ENCODE measurements around the gene SLC37A2.

Gene SLC37A2

GRCh38 chr11:125072218-125072960, 9.3 kb downstream of the SLC37A2 start:
- no CpG with 5 or more reads among the region's 12 CpGs for WGBS, 2 donors (ENCODE audit: extremely low coverage in 2 of 2, insufficient read length in 2 of 2, insufficient replicate concordance in 1 of 2)
- H3K4me3 ChIP-seq (ENCODE audit: low read length in 2 of 2) = no peak overlapping the region
- H3K27ac ChIP-seq (replicated peaks; ENCODE audit: low read length) = no peak overlapping the region
- no peak overlapping the region for H2AFZ ChIP-seq (ENCODE audit: low read length)
- H3K9ac ChIP-seq (ENCODE audit: low read depth, low read length, poor library complexity) = no peak overlapping the region
- H3K27me3 ChIP-seq (ENCODE audit: control insufficient read depth in 3 of 3, insufficient read depth in 3 of 3, low read depth in 1 of 3, low read length in 3 of 3) = peaks cover 0 to 4% (median 2%) of the 10 kb centered on the region in 3 experiments
- no peak overlapping the region for H3K23ac ChIP-seq (ENCODE audit: low read depth, low read length, poor library complexity)
- H3K4me2 ChIP-seq (ENCODE audit: insufficient read depth, low read length, poor library complexity, severe bottlenecking) = no peak overlapping the region
- H3K4ac ChIP-seq (ENCODE audit: low read length) = no peak overlapping the region
- H4K8ac ChIP-seq (ENCODE audit: low read depth, low read length) = no peak overlapping the region
- H3K14ac ChIP-seq (ENCODE audit: low read length) = no peak overlapping the region
- H2AK5ac ChIP-seq (ENCODE audit: low read depth, low read length) = no peak overlapping the region
- peaks cover 4 to 12% of the 10 kb centered on the region in 2 donors for H3K4me1 ChIP-seq (ENCODE audit: control insufficient read depth in 2 of 2, insufficient read depth in 1 of 2, low read depth in 1 of 2, low read length in 2 of 2)
- H2BK15ac ChIP-seq (ENCODE audit: low read length) = no peak overlapping the region
- H3K36me3 ChIP-seq (replicated peaks in 1 of 2; ENCODE audit: control insufficient read depth in 2 of 2, insufficient read depth in 2 of 2, low read length in 2 of 2) = no peaks in the 10 kb centered on the region
- H3K9me3 ChIP-seq (replicated peaks in 1 of 2; ENCODE audit: control insufficient read depth in 2 of 2, insufficient read depth in 1 of 2, low read depth in 1 of 2, low read length in 2 of 2) = no peaks in the 10 kb centered on the region
- H2BK120ac ChIP-seq (ENCODE audit: low read depth, low read length) = no peak overlapping the region
- DNase-seq (ENCODE audit: low spot score) = no peak
- no peak overlapping the region for H2BK5ac ChIP-seq (ENCODE audit: low read length)
- no peak overlapping the region for H4K91ac ChIP-seq (ENCODE audit: low read depth, low read length, poor library complexity)
- H2BK12ac ChIP-seq (ENCODE audit: low read length) = no peak overlapping the region
- no peaks in the 10 kb centered on the region for H3K79me1 ChIP-seq (ENCODE audit: low read depth, low read length)
- H3K18ac ChIP-seq (ENCODE audit: low read length) = no peak overlapping the region

- Histone ChIP-seq H2BK12ac (ENCODE audit: low read length) (no peak overlapping the region), H3K23ac (ENCODE audit: low read depth, low read length, poor library complexity) (no peak overlapping the region), H2BK15ac (ENCODE audit: low read length) (no peak overlapping the region), H2BK5ac (ENCODE audit: low read length) (no peak overlapping the region), H4K8ac (ENCODE audit: low read depth, low read length) (no peak overlapping the region), H3K4me3 (ENCODE audit: low read length in 2 of 2) (no peak overlapping the region), H3K4me2 (ENCODE audit: insufficient read depth, low read length, poor library complexity, severe bottlenecking) (no peak overlapping the region), H3K79me1 (ENCODE audit: low read depth, low read length) (no peaks in the 10 kb centered on the region), H3K27ac (replicated peaks; ENCODE audit: low read length) (no peak overlapping the region), H3K14ac (ENCODE audit: low read length) (no peak overlapping the region), H3K27me3 (ENCODE audit: control insufficient read depth in 3 of 3, insufficient read depth in 3 of 3, low read depth in 1 of 3, low read length in 3 of 3) (peaks cover 0 to 4% (median 2%) of the 10 kb centered on the region in 3 experiments), H2AFZ (ENCODE audit: low read length) (no peak overlapping the region), H2AK5ac (ENCODE audit: low read depth, low read length) (no peak overlapping the region), H3K36me3 (replicated peaks in 1 of 2; ENCODE audit: control insufficient read depth in 2 of 2, insufficient read depth in 2 of 2, low read length in 2 of 2) (no peaks in the 10 kb centered on the region), H3K9ac (ENCODE audit: low read depth, low read length, poor library complexity) (no peak overlapping the region), H2BK120ac (ENCODE audit: low read depth, low read length) (no peak overlapping the region), H3K18ac (ENCODE audit: low read length) (no peak overlapping the region), H3K4me1 (ENCODE audit: control insufficient read depth in 2 of 2, insufficient read depth in 1 of 2, low read depth in 1 of 2, low read length in 2 of 2) (peaks cover 4 to 12% of the 10 kb centered on the region in 2 donors), H3K4ac (ENCODE audit: low read length) (no peak overlapping the region), H3K9me3 (replicated peaks in 1 of 2; ENCODE audit: control insufficient read depth in 2 of 2, insufficient read depth in 1 of 2, low read depth in 1 of 2, low read length in 2 of 2) (no peaks in the 10 kb centered on the region), H4K91ac (ENCODE audit: low read depth, low read length, poor library complexity) (no peak overlapping the region)
- WGBS, 2 donors (ENCODE audit: extremely low coverage in 2 of 2, insufficient read length in 2 of 2, insufficient replicate concordance in 1 of 2) = no CpG with 5 or more reads among the region's 12 CpGs
- DNase-seq (ENCODE audit: low spot score) = no peak
Observed at GRCh38 chr11:125072961-125073590, 10.0 kb downstream of the SLC37A2 start.

DNA sequence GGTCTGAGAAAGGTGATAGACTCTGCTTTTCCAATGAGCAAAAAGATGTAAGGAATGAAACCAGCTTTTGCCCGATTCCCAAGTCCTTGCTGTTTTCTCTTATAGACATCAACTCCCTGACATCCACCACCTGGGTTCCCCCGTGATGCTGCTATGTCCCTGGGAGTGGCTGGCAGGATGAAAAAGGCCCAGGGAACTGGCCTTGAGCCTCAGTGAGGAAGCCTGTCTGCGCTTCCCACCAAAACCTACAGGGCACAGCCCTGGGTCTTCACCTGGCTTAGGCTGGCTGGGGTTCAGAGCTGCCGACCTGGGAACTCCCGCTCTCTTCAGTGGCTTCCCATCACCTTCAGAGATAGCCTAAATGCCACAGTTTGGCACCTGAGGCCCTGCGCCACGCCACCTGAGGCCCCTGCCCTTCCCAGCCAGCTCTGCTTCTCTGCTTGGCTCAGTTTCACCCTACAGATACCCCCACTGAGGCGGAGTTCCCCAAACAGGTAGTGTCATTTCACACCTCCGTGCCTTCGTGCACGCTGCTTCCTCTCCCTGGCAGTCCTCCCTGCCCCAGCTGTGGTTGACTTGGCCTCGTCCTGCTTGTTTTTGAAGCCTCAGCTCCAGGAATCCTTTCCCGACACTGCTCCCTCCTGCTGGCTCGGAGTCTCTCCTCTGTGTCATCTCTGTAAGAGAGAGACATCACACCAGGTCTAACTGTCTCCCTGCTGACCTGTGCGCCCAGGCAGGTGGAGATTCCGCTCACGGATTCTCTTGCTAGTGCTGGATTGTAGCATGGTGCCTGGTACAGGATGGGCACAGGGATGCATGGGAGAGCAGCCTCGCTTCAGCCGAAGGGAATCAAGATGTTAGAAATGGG, 10.7 kb downstream of the SLC37A2 start:
- H2BK15ac ChIP-seq (ENCODE audit: low read length) = no peak overlapping the region
- H3K36me3 ChIP-seq (replicated peaks in 1 of 2; ENCODE audit: control insufficient read depth in 2 of 2, insufficient read depth in 2 of 2, low read length in 2 of 2) = no peaks in the 10 kb centered on the region
- no peak overlapping the region for H3K4me3 ChIP-seq (ENCODE audit: low read length in 2 of 2)
- DNase-seq (ENCODE audit: low spot score) = no peak
- H4K8ac ChIP-seq (ENCODE audit: low read depth, low read length) = no peak overlapping the region
- H3K9ac ChIP-seq (ENCODE audit: low read depth, low read length, poor library complexity) = peak overlapping the region; percentile 6
- H3K27me3 ChIP-seq (ENCODE audit: control insufficient read depth in 3 of 3, insufficient read depth in 3 of 3, low read depth in 1 of 3, low read length in 3 of 3) = peaks cover 0 to 4% (median 2%) of the 10 kb centered on the region in 3 experiments
- no peaks in the 10 kb centered on the region for H3K79me1 ChIP-seq (ENCODE audit: low read depth, low read length)
- H2BK5ac ChIP-seq (ENCODE audit: low read length) = no peak overlapping the region
- H2AFZ ChIP-seq (ENCODE audit: low read length) = no peak overlapping the region
- WGBS, 2 donors (ENCODE audit: extremely low coverage in 2 of 2, insufficient read length in 2 of 2, insufficient replicate concordance in 1 of 2) = no CpG with 5 or more reads among the region's 19 CpGs
- peaks cover 4 to 12% of the 10 kb centered on the region in 2 donors for H3K4me1 ChIP-seq (ENCODE audit: control insufficient read depth in 2 of 2, insufficient read depth in 1 of 2, low read depth in 1 of 2, low read length in 2 of 2)
- H3K4me2 ChIP-seq (ENCODE audit: insufficient read depth, low read length, poor library complexity, severe bottlenecking) = no peak overlapping the region
- H3K4ac ChIP-seq (ENCODE audit: low read length) = no peak overlapping the region
- H3K18ac ChIP-seq (ENCODE audit: low read length) = no peak overlapping the region
- H2AK5ac ChIP-seq (ENCODE audit: low read depth, low read length) = peak overlapping the region; percentile 43
- H4K91ac ChIP-seq (ENCODE audit: low read depth, low read length, poor library complexity) = peak overlapping the region; percentile 14
- H3K27ac ChIP-seq (replicated peaks; ENCODE audit: low read length) = no peak overlapping the region
- no peak overlapping the region for H2BK120ac ChIP-seq (ENCODE audit: low read depth, low read length)
- no peak overlapping the region for H3K14ac ChIP-seq (ENCODE audit: low read length)
- peak overlapping the region; percentile 51 for H3K23ac ChIP-seq (ENCODE audit: low read depth, low read length, poor library complexity)
- H3K9me3 ChIP-seq (replicated peaks in 1 of 2; ENCODE audit: control insufficient read depth in 2 of 2, insufficient read depth in 1 of 2, low read depth in 1 of 2, low read length in 2 of 2) = no peaks in the 10 kb centered on the region
- H2BK12ac ChIP-seq (ENCODE audit: low read length) = no peak overlapping the region
